GM19351 (cell line): ENCODE measurements around the gene SMAD6.

Source experiments
- ATAC-seq: cut with Tn5 transposase; IDR thresholded peaks from one replicate; pipeline ENCODE4 v1.9.1; 2021; ENCODE audit warnings: mild to moderate bottlenecking, moderate library complexity; ENCODE audit not compliant: unreplicated experiment

The SMAD6 gene

GRCh38 chr15:66702787-66703539, 927 bp downstream of the SMAD6 start:
- no peak for ATAC-seq

- no peak for ATAC-seq
These were observed 1.5 kb downstream of the SMAD6 start for GRCh38 chr15:66703540-66703941.

DNA sequence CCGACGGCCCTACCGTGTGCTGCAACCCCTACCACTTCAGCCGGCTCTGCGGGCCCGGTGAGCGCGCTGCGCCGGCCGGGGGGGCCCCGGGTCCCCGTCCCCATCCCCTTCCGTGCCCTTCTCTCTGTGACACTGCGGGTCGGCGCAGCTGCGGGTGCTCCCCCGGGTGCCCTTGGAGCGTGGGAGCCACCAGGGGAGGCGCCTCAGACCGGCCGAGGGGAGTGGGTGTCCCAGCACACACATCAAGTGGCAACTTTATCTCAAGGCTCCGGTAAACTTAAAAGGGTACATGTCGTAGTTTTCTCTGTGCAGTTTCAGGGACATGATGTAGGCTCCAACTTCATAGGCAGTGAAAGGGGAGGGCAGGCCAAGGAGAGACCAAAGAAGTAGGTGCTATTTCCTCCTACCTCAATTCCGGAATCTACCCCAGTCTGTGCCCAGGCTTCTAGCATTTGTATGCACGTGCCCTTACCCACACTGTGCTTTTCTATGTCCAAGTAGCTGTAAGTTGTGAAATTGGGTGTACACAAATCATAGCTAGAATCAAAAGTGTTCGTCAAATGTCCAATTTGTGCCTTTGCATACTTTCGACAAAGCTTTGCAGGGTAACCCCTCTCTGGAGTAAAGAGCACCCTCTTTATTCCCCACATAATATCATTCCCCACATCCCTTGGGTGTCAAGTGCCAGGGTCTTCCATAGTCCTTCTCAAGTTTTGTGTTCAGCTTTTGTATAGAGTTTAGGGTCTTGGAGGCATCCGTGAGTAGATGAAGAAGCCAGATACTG, 2.2 kb downstream of the SMAD6 start:
- no peak for ATAC-seq

DNA sequence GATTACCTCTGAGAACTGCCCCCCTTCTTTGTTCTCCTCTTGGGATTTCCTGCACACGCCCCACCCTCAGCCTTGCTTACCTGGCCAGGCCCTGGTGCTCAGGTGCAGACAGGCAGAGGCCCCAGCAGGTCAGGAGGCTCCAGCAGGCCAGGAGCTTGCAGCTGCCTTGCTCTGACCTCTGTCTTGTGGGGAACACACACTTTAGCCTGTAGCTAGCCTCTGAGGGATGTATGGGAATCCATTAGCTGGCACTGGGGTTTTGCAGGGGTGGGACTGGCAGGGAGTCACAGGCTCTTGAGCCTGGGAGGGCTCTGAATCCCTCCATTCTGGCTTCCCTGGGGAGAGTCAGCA, 2.7 kb downstream of the SMAD6 start:
- ATAC-seq, result no peak

GRCh38 chr15:66705277-66706146, 3.5 kb downstream of the SMAD6 start:
- no peak for ATAC-seq

- ATAC-seq, result no peak
These were observed 4.2 kb downstream of the SMAD6 start for GRCh38 chr15:66706225-66706732.

DNA sequence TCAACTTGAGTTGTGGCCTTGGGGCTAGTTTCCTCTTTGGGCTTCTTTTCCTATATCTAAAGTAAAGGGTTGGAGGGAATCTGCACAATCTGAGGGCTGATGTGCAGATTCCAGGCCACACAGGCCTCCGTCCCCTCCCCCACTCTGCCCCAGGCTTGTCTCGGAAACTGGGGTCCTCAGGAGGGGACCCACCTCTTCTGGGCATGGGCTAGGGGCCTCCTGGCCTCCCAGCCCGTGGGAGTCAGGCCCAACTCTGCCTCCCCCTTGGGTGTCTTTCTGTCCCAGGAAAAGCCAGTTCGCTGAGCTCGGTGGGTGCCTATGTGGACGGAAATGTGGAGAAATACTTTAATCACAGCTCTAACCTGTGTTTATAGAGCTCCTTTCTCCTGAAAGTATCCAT, 4.8 kb downstream of the SMAD6 start:
- no peak for ATAC-seq

DNA sequence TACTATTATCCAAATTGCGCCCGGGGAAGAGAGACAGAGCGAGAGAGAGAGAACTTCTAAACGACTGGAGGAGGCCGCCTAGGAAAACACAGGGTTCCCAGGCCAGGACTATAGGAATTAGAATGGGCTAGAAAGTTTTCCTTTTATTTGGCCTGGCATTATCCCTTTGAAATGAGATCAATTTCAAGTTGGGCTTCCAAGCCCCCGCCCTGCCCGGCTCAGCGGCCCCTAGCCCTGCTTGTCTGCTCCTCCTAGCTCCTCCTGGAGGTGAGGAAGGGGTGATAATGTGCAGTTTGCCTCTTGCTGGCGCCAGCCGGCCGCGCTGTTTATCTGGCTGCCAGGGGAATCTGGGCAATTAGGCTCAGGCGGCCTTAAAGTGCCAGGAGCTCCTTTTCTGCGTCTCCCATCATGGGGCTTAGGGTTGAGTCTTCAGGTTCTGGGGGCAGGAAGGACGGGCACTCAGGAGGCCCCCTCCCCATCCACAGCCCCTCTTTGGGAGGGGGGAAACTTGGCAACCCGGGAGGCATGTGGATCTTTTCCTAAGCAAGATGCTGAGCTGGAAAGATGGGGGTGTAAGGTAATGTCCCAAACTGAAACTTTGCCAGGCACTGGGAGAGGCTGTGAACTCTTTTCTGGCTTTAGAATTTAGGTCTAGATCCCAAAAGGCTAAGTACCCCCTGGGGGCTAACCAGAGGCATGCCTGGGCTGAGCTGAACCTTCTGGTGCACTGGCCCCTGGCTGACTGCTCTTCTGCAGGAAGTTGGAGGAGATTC, 5.5 kb downstream of the SMAD6 start:
- ATAC-seq, result no peak

DNA sequence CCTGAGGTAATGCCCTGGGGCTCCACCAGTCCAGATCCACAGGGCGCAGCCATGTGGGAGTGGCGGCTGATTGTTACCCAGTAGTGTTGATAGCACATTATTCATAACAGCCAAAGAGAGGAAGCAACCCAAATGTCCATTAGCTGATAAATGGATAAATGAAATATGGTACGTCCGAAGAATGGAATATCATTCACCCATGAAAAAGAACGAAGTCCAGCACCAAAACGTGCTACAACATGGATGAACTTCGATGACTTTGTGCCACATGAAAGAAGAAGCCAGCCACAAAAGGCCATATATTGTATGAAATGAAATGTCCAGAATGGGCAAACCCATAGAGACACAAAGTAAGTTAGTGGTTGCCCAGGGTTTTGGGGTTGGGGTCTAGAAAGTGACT, 6.4 kb downstream of the SMAD6 start:
- ATAC-seq, result no peak

DNA sequence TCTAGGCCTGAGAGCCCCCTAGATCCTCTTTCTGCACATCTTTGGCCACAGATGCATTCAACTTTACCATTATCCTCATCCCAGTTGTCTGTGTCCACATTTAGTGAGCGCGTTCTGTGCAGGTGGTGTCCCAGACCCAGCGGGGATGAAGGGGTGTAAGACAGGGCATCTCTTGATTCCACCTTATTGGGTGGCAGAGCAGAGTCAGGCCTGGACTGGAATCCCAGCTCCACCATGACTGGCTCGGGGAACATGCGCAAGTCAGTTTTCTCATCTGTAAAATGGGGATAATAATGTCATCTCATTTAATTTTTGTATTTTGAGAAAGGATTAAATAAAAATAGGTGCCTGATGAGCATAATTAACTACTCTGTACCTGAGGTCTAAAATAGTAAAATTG, 7.8 kb downstream of the SMAD6 start:
- ATAC-seq, result no peak

DNA sequence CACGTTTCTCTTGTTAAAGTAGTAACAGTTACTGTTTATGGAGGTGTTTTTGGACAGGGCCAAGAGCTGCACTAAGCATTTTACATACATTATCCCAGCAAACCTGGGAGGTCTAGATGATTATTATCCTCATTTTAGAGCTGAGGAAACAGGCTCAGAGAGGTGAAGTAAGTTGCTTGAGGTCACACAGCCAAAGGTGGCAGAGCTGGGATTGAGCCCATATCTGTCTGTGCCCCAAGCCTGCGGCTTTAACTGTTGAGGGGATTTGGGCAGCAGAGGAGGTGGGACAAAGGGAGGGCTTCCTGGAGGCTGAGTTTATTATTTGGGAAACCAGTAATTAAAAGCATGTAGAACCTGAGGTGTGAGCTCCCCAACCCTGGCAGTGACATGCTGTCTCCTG, 9.2 kb downstream of the SMAD6 start:
- no peak for ATAC-seq

- no peak for ATAC-seq
These were observed 9.8 kb downstream of the SMAD6 start for GRCh38 chr15:66711862-66712261.

- no peak for ATAC-seq
These were observed 11.9 kb downstream of the SMAD6 start for GRCh38 chr15:66713843-66714508.

GRCh38 chr15:66714543-66714981, 12.5 kb downstream of the SMAD6 start:
- ATAC-seq, result no peak

DNA sequence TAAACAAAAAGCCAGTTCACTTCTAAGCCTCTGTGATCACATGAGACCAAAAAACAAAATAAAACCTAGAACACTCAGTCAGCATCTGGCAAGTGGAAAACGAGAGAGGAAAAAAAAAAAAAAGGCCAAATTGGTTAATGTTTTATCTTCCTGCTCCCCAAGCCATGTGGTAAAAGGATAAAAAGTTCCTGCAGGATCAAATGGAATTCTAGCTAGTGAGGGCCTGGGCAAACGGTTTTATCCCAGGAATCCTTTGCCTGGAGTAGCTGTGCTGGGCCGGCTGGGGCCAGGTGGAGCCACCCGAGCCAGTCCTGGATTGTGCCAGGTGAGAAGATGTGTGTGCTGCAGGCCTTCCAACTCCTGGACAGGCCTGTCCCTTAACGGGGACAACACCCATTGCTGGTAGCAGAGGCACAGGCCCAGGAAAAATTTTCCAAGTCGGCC, 13.2 kb downstream of the SMAD6 start:
- ATAC-seq, result no peak

DNA sequence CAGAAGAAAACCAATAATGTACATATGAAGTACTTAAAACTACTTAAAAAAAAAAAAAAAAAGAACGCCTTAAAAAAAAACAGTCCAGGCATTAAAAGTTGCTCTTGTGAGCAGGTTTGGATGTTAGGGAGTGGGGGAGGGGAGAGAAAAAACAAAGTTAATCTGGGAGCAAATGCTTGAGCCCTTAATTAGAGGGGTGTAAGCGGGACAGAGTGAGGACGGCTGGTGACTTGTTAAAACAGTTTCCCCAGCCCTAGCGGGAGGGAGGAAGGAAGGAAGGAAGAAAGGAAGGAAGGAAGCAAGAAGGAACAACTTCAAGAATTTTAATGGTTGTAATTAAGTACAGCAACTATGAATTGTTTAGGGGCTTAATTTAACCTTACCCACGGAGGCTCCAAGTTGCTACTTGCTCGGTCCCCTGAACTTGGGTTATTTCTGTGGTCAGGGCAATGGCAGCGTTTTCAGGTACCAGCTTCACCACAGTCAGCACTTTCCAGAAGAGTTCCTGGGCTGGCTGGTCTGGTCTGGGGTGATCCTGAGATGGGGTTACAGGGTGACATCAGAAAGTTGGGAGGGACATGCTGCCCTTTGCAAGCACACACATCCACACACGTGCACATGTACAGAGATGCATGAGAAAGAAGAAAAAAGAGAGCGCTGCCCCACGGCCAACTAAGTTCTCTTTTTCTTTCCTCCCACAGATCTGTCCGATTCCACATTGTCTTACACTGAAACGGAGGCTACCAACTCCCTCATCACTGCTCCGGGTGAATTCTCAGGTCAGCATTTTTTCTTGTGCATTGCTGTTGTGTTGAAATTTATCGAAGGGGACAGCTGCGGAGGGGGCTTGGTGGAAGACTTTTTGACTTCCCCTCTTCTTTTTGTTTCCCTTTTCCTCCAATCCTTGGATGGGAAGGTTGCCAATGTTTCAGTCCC, 14.0 kb downstream of the SMAD6 start:
- no peak for ATAC-seq

GRCh38 chr15:66716656-66717020, 14.6 kb downstream of the SMAD6 start:
- no peak for ATAC-seq

DNA sequence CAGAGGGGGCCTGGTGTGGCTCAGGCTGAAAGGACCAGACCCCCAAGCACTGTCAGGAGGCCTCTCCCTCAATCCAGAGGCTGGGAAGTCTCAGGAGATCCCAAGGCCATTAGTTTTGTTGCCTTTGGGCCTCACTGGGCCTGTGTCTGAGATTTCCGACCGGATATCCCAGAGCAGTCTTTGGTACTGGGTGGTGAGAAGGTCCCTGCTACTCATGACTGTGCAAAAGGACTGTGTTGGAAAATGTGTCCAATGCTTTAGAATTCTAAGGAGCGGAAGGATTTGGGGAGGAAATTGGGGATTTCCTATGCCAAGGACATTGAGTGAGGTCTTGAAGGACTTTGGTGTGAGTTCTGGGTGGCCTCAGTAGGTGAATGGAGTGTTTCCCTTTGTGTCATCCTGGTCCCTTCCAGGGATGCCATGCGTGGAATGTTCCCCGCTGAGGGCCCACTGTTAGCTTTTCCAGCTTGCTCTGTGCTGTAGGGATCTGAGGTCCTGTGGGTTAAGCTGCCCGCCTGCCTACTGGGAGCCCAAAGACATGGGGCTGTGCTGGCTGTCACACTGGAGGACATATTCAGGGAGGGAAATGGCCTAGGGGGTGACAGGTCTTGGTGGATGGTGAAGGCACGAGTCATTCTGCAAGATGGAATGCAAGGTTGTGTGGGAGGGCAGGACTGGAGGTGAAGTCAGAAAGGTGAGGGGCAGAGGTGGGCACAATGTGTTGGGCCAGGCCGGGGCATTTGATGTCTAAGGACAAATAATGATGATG, 16.4 kb downstream of the SMAD6 start:
- no peak for ATAC-seq
